MCF 10A (cell line): ENCODE data around the gene RAMACL. TPM values are rescaled to one million over a fixed set of nuclear protein-coding genes. Genes with fewer than 3 reads are reported as not detected.

Experiments
- BruUV-seq: library from RNA; stranded (reverse); fragments of 400-500 nt; replicated peaks from 2 replicates; lab custom pipeline; 2021; lab: Mats Ljungman, UMichigan
- CTCF ChIA-PET: fragments of 300-600 bp; sonication (Branson Sonifier 250); formaldehyde crosslinking; extraction: SDS; loops from one replicate; lab custom pipeline; 2021; ENCODE audit warnings: antibody characterized with exemption, inconsistent platforms; lab: Yijun Ruan, JAX
- POLR2A ChIA-PET: fragments of 300-600, 350-650 bp; sonication (Branson Sonifier 250); formaldehyde crosslinking; extraction: SDS; loops from one replicate; lab custom pipeline; 2020; ENCODE audit warnings: antibody characterized with exemption, inconsistent platforms; lab: Yijun Ruan, JAX
- DNase-seq: peaks from one replicate; pipeline ENCODE4 v3.0.0-alpha.2; 2018; ENCODE audit not compliant: unreplicated experiment
- H3K27ac Mint-ChIP-seq: one replicate; pipeline ENCODE4 v1.8.0; 2022; ENCODE audit warnings: mild to moderate bottlenecking, low read depth, mixed read lengths; ENCODE audit not compliant: unreplicated experiment
- H3K27me3 Mint-ChIP-seq: one replicate; pipeline ENCODE4 v1.8.0; 2022; ENCODE audit warnings: mixed read lengths; ENCODE audit not compliant: insufficient read depth, unreplicated experiment
- H3K36me3 Mint-ChIP-seq: one replicate; pipeline ENCODE4 v1.8.0; 2022; ENCODE audit warnings: mild to moderate bottlenecking, moderate library complexity, mixed read lengths; ENCODE audit not compliant: insufficient read depth, unreplicated experiment
- H3K4me1 Mint-ChIP-seq: one replicate; pipeline ENCODE4 v1.8.0; 2022; ENCODE audit warnings: mixed read lengths; ENCODE audit not compliant: insufficient read depth, unreplicated experiment
- H3K4me3 Mint-ChIP-seq: one replicate; pipeline ENCODE4 v1.8.0; 2022; ENCODE audit warnings: mild to moderate bottlenecking, moderate library complexity, mixed read lengths; ENCODE audit not compliant: unreplicated experiment
- H3K9me3 Mint-ChIP-seq: one replicate; pipeline ENCODE4 v1.8.0; 2022; ENCODE audit warnings: mixed read lengths; ENCODE audit not compliant: unreplicated experiment
- CTCF ChIP-seq: fragments of 200-600 bp; IDR thresholded peaks from one replicate; pipeline ENCODE4 v1.8.0; 2022; ENCODE audit warnings: antibody characterized with exemption, mild to moderate bottlenecking; ENCODE audit not compliant: unreplicated experiment
- intact Hi-C: fragments of 100-400 bp; cut with micrococcal nuclease; formaldehyde crosslinking; loops from 2 replicates; pipeline ENCODE4 v1.14.1; 2022
- total RNA-seq: library from RNA; stranded (reverse); gene quantifications from 2 replicates; pipeline ENCODE4 v1.2.3, GENCODE V29; 2022

Gene RAMACL
- total RNA-seq, 1 experiment from 2014 or later: 5.3 TPM

- intact Hi-C loops: no loop called here
- POLR2A ChIA-PET: no interaction called here
- H3K36me3 Mint-ChIP-seq: peaks cover 61% of the 10 kb centered on the region
- H3K27me3 Mint-ChIP-seq: no peaks in the 10 kb centered on the region
- DNase-seq: no peak
- BruUV-seq: no TSS peak
- TF ChIP-seq CTCF: no peak
- no peak overlapping the region for H3K4me3 Mint-ChIP-seq
- CTCF ChIA-PET: no interaction called here
- no peaks in the 10 kb centered on the region for H3K9me3 Mint-ChIP-seq
- no peak overlapping the region for H3K27ac Mint-ChIP-seq
- H3K4me1 Mint-ChIP-seq: peaks cover 24% of the 10 kb centered on the region
Measured at GRCh38 chr6:166538297-166539010, 48.0 kb downstream of the RAMACL start.

- ChIA-PET POLR2A (no interaction called here), CTCF (interaction anchor here (0.7 kb wide), 1 partner anchor 11 kb away, joined by 3 read pairs; no protein-coding TSS in a partner anchor)
- BruUV-seq: no TSS peak
- H3K27ac Mint-ChIP-seq: no peak overlapping the region
- H3K9me3 Mint-ChIP-seq: no peaks in the 10 kb centered on the region
- H3K36me3 Mint-ChIP-seq: peaks cover 83% of the 10 kb centered on the region
- H3K27me3 Mint-ChIP-seq: no peaks in the 10 kb centered on the region
- intact Hi-C loops: no loop called here
- H3K4me1 Mint-ChIP-seq: no peaks in the 10 kb centered on the region
- no peak for TF ChIP-seq CTCF
- no peak overlapping the region for H3K4me3 Mint-ChIP-seq
- no peak for DNase-seq
Measured at GRCh38 chr6:166534658-166535406, 51.6 kb downstream of the RAMACL start.

GRCh38 chr6:166533205-166533824, 53.2 kb downstream of the RAMACL start:
- no TSS peak for BruUV-seq
- no peak for TF ChIP-seq CTCF
- CTCF ChIA-PET: interaction anchor here (0.8 kb wide), 1 partner anchor 18 kb away, joined by 5 read pairs; no protein-coding TSS in a partner anchor

More at GRCh38 chr6:166533205-166533824, 53.2 kb downstream of the RAMACL start:
- intact Hi-C loops: no loop called here
- no peak for DNase-seq
- no peaks in the 10 kb centered on the region for H3K27me3 Mint-ChIP-seq
- no peak overlapping the region for H3K27ac Mint-ChIP-seq
- POLR2A ChIA-PET: no interaction called here
- no peaks in the 10 kb centered on the region for H3K4me1 Mint-ChIP-seq
- H3K36me3 Mint-ChIP-seq: peaks cover 87% of the 10 kb centered on the region
- H3K4me3 Mint-ChIP-seq: no peak overlapping the region
- H3K9me3 Mint-ChIP-seq: no peaks in the 10 kb centered on the region

Other genes with a start within 250 kb of the RAMACL start
- 39.5 and 43.3 TPM in 2 replicates for gene SFT2D1, start 244.1 kb downstream of the RAMACL start, total RNA-seq
- 31.8 and 33.1 TPM in 2 replicates for gene MPC1, start 203.7 kb downstream of the RAMACL start, total RNA-seq
- gene RPS6KA2, start 40.6 kb upstream of the RAMACL start, total RNA-seq: 126 and 157 TPM in 2 replicates